Keratinocyte (primary cell): Measurements from ENCODE around the gene AKAP13. TPM values are rescaled to one million over a fixed set of nuclear protein-coding genes. Genes with fewer than 3 reads are reported as not detected.
A peak's percentile ranks its signal among the peaks of the same experiment; 100 is the strongest.

ENCODE experiments used
- DNase-seq: peaks from one replicate; pipeline ENCODE4 v3.0.0-alpha.2; 2011; ENCODE audit warnings: low read depth, missing footprints, low spot score
- FAIRE-seq: peaks from 2 replicates; lab custom pipeline; 2011; peaks lifted over from hg19 to GRCh38; lab: Jason Lieb, UNC
- H2AFZ ChIP-seq: 2 replicates; pipeline ENCODE4 v1.6.0; 2012; ENCODE audit warnings: low read length, control low read depth, inconsistent platforms; ENCODE audit not compliant: control insufficient read depth
- H3K27ac ChIP-seq: 2 replicates; pipeline ENCODE4 v1.5.1; 2011; ENCODE audit warnings: low read length; ENCODE audit not compliant: control insufficient read depth, insufficient read depth
- H3K27me3 ChIP-seq: 3 replicates; pipeline ENCODE4 v1.6.0; 2011; ENCODE audit warnings: low read length; ENCODE audit not compliant: control insufficient read depth, insufficient read depth; ENCODE audit errors: extremely low read depth
- H3K36me3 ChIP-seq, 2 experiments: 2 replicates in 1 of 2; 3 replicates in 1 of 2; pipeline ENCODE4 v1.5.1; 2011; ENCODE audit warnings: low read length in 2 of 2, mild to moderate bottlenecking in 1 of 2; ENCODE audit not compliant: control insufficient read depth in 2 of 2, insufficient read depth in 2 of 2; ENCODE audit errors: extremely low read depth in 1 of 2
- H3K4me1 ChIP-seq: 3 replicates; pipeline ENCODE4 v1.5.1; 2011; ENCODE audit warnings: low read length; ENCODE audit not compliant: control insufficient read depth, insufficient read depth; ENCODE audit errors: extremely low read depth
- H3K4me2 ChIP-seq: 3 replicates; pipeline ENCODE4 v1.6.0; 2011; ENCODE audit warnings: low read depth, low read length; ENCODE audit not compliant: control insufficient read depth, insufficient read depth; ENCODE audit errors: extremely low read depth
- H3K4me3 ChIP-seq, 3 experiments: fragments of 200-600 bp in 1 of 3; sonication (generic) in 1 of 3; 2 replicates in 2 of 3; 3 replicates in 1 of 3; pipeline ENCODE4 v1.5.1; 2011 to 2016; ENCODE audit warnings: low read length in 3 of 3, mild to moderate bottlenecking in 3 of 3, control low read depth in 2 of 3, inconsistent platforms in 1 of 3, low read depth in 1 of 3, mixed read lengths in 1 of 3, mixed run types in 1 of 3, moderate library complexity in 1 of 3; ENCODE audit not compliant: control insufficient read depth in 2 of 3, insufficient read depth in 2 of 3; ENCODE audit errors: extremely low read depth in 1 of 3
- H3K79me2 ChIP-seq: 2 replicates; pipeline ENCODE4 v1.6.0; 2012; ENCODE audit warnings: low read length; ENCODE audit not compliant: control insufficient read depth, insufficient read depth
- H3K9ac ChIP-seq: 3 replicates; pipeline ENCODE4 v1.6.0; 2011; ENCODE audit warnings: low read length; ENCODE audit not compliant: control insufficient read depth, insufficient read depth; ENCODE audit errors: extremely low read depth
- H3K9me1 ChIP-seq: 3 replicates; pipeline ENCODE4 v1.6.0; 2011; ENCODE audit warnings: low read length; ENCODE audit not compliant: control insufficient read depth, insufficient read depth; ENCODE audit errors: extremely low read depth
- H3K9me3 ChIP-seq: 2 replicates; pipeline ENCODE4 v1.5.1; 2012; ENCODE audit warnings: low read depth, low read length; ENCODE audit not compliant: control insufficient read depth
- H4K20me1 ChIP-seq: 3 replicates; pipeline ENCODE4 v1.6.0; 2011; ENCODE audit warnings: low read length; ENCODE audit not compliant: control insufficient read depth, insufficient read depth; ENCODE audit errors: extremely low read depth
- EZH2 ChIP-seq: IDR thresholded peaks from one replicate; pipeline ENCODE4 v1.6.1; 2012; ENCODE audit warnings: inconsistent platforms, mild to moderate bottlenecking, low read length, moderate library complexity
- dilution Hi-C: fragments of 300-500 bp; cut with MboI; formaldehyde crosslinking; loops from one replicate; pipeline ENCODE4 v1.7.0; 2020; ENCODE audit warnings: low sequenced_read_pairs; ENCODE audit not compliant: extremely low pct_ligation_motif_present
- polyA plus RNA-seq, 5 experiments: library from polyadenylated mRNA; depleted of rRNA in 3 of 5; stranded (reverse) in 3 of 5; stranded (forward) in 1 of 5; unstranded in 1 of 5; fragments of >200 nt; gene quantifications; 1 replicate in 1 of 5; 2 replicates in 3 of 5; 3 replicates in 1 of 5; pipeline versions ENCODE4 v1.2.1 to v1.2.3, GENCODE V29; 2011 to 2012; ENCODE audit warnings: missing spikeins in 2 of 5, low read depth in 1 of 5, low replicate concordance in 1 of 5
- TF ChIP-seq, protein P1 (sequence below), 3 experiments: IDR thresholded peaks in 1 of 3; conservative IDR thresholded peaks in 1 of 3; optimal IDR thresholded peaks in 1 of 3; 2 replicates in 2 of 3; 3 replicates in 1 of 3; pipeline versions ENCODE3 to v1.5.1; 2011; ENCODE audit warnings: low read length in 3 of 3, mild to moderate bottlenecking in 3 of 3, moderate library complexity in 2 of 3, control low read depth in 1 of 3, inconsistent platforms in 1 of 3; ENCODE audit not compliant: insufficient read depth in 2 of 3; ENCODE audit errors: extremely low read depth in 1 of 3

The AKAP13 gene
- polyA plus RNA-seq, 1 donor (not counting 4 experiments of a cell fraction or from before 2014, with no cell fraction given) = 16.7 TPM

DNA sequence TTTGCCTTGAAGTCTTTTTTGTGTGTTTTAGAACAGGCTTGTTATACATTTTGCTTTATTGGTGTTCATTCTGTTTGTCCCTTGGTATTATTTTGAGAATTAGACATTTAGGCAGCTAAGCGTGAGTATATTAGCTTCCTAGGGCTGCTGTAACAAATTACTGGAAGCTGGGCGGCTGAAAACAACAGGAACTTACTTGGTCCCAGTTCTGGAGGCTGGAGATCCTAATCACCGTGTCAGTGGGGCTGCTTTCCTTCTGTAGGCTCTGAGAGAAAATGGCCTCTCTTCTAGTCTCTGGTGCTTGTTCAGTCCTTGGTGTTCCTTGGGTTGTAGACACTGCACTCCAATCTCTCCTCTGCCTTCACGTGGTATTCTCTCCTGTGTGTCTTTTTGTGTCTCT is 272.1 kb downstream of the AKAP13 start:
- Histone ChIP-seq H3K9me1 (peaks cover 2% of the 10 kb centered on the region), H3K9me3 (no peaks in the 10 kb centered on the region), H3K9ac (no peak overlapping the region), H3K79me2 (no peaks in the 10 kb centered on the region), H3K27ac (no peak overlapping the region), H3K4me2 (no peak overlapping the region), H3K4me3 (no peak overlapping the region), H3K27me3 (no peaks in the 10 kb centered on the region), H4K20me1 (no peaks in the 10 kb centered on the region), H3K4me1 (no peaks in the 10 kb centered on the region), H2AFZ (no peak overlapping the region), H3K36me3 (peaks cover 0 to 12% of the 10 kb centered on the region in 2 experiments)
- DNase-seq (no peak), FAIRE-seq (peak; percentile 58)
- TF ChIP-seq EZH2 = no peak
- TF ChIP-seq, protein P1, sequence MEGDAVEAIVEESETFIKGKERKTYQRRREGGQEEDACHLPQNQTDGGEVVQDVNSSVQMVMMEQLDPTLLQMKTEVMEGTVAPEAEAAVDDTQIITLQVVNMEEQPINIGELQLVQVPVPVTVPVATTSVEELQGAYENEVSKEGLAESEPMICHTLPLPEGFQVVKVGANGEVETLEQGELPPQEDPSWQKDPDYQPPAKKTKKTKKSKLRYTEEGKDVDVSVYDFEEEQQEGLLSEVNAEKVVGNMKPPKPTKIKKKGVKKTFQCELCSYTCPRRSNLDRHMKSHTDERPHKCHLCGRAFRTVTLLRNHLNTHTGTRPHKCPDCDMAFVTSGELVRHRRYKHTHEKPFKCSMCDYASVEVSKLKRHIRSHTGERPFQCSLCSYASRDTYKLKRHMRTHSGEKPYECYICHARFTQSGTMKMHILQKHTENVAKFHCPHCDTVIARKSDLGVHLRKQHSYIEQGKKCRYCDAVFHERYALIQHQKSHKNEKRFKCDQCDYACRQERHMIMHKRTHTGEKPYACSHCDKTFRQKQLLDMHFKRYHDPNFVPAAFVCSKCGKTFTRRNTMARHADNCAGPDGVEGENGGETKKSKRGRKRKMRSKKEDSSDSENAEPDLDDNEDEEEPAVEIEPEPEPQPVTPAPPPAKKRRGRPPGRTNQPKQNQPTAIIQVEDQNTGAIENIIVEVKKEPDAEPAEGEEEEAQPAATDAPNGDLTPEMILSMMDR (optimal IDR thresholded peaks at IDR 0.05 in 1 of 3, IDR thresholded peaks at IDR 0.05 in 1 of 3, conservative IDR thresholded peaks at IDR 0.05 in 1 of 3; ENCODE audit: extremely low read depth in 1 of 3, insufficient read depth in 2 of 3, low read length in 3 of 3) = no peak
- dilution Hi-C loops = no loop called here

DNA sequence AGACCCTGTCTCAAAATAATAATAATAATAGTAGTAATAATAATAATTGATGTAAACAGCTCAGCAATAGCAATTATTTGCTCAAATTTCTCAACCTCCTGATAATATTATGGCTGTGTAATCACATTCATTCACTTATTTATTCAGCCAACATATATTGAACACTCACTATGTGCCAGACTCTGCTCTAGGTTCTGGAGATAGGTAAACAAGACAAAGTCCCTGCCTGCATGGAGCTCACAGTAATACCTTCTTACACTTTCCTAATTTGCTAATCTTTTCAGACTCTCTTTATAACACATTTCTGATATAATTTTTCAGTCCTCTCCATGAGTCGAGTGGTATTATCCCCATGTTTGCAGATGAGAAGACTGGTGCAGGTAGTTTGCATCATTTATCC is 276.7 kb downstream of the AKAP13 start:
- H4K20me1 ChIP-seq = no peaks in the 10 kb centered on the region
- H3K36me3 ChIP-seq = peaks cover 0 to 10% of the 10 kb centered on the region in 2 experiments
- H3K9me1 ChIP-seq = peaks cover 2% of the 10 kb centered on the region
- H2AFZ ChIP-seq = no peak overlapping the region
- no peak overlapping the region for H3K9ac ChIP-seq
- no peaks in the 10 kb centered on the region for H3K4me1 ChIP-seq
- DNase-seq = no peak
- TF ChIP-seq, protein P1 (optimal IDR thresholded peaks at IDR 0.05 in 1 of 3, IDR thresholded peaks at IDR 0.05 in 1 of 3, conservative IDR thresholded peaks at IDR 0.05 in 1 of 3; ENCODE audit: extremely low read depth in 1 of 3, insufficient read depth in 2 of 3, low read length in 3 of 3) = no peak
- no peak for TF ChIP-seq EZH2
- H3K27ac ChIP-seq = no peak overlapping the region
- H3K4me3 ChIP-seq = no peak overlapping the region
- no peaks in the 10 kb centered on the region for H3K9me3 ChIP-seq
- no peak for FAIRE-seq
- H3K79me2 ChIP-seq = no peaks in the 10 kb centered on the region
- H3K4me2 ChIP-seq = no peak overlapping the region
- dilution Hi-C loops = no loop called here
- no peaks in the 10 kb centered on the region for H3K27me3 ChIP-seq
